Prostate gland (tissue), 2 donors: ENCODE data around the gene DLGAP1.

Experiments
- POLR2A ChIP-seq: fragments of 450-650 bp; IDR thresholded peaks from one replicate; pipeline ENCODE4 v1.6.1; 2016; ENCODE audit warnings: antibody characterized with exemption, mild to moderate bottlenecking
- POLR2AphosphoS5 ChIP-seq: sonication (generic); formaldehyde crosslinking; IDR thresholded peaks from one replicate; pipeline ENCODE4 v1.6.1; 2017; ENCODE audit warnings: antibody characterized with exemption
- TF ChIP-seq, protein P1 (sequence below), 4 experiments: fragments of 200-600 bp in 2 of 4; fragments of 450-650 bp in 2 of 4; sonication (generic) in 2 of 4; IDR thresholded peaks; 1 replicate in 3 of 4; 2 replicates in 1 of 4; pipeline ENCODE4 v1.5.1; 2016 to 2019; ENCODE audit warnings: antibody characterized with exemption in 4 of 4, mild to moderate bottlenecking in 2 of 4, moderate library complexity in 2 of 4

DNA sequence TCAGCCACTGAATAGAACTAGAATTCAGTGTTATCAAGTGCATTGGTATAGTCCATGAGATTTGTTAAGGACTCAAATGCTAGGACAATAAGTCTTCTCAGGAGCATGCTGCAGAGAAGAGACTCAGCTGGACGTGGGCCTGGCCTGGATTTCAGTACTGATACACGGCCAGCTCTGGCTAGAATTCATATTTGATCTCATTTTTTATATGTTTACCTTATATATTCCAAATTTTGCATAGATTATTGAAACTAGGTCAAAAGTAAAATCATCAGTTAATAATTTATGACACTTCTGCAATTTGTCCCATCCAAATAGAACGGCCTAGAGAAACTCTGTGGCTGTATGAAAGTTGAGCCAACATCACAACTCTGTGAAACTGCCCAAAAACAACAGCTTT is 262.0 kb downstream of the DLGAP1 start:
- no peak for TF ChIP-seq POLR2A
- TF ChIP-seq, protein P1, sequence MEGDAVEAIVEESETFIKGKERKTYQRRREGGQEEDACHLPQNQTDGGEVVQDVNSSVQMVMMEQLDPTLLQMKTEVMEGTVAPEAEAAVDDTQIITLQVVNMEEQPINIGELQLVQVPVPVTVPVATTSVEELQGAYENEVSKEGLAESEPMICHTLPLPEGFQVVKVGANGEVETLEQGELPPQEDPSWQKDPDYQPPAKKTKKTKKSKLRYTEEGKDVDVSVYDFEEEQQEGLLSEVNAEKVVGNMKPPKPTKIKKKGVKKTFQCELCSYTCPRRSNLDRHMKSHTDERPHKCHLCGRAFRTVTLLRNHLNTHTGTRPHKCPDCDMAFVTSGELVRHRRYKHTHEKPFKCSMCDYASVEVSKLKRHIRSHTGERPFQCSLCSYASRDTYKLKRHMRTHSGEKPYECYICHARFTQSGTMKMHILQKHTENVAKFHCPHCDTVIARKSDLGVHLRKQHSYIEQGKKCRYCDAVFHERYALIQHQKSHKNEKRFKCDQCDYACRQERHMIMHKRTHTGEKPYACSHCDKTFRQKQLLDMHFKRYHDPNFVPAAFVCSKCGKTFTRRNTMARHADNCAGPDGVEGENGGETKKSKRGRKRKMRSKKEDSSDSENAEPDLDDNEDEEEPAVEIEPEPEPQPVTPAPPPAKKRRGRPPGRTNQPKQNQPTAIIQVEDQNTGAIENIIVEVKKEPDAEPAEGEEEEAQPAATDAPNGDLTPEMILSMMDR (IDR thresholded peaks at IDR 0.05), result no peak
- no peak for TF ChIP-seq POLR2AphosphoS5
